ENCODE data around the gene TRIM31.

The TRIM31 gene, protein sequence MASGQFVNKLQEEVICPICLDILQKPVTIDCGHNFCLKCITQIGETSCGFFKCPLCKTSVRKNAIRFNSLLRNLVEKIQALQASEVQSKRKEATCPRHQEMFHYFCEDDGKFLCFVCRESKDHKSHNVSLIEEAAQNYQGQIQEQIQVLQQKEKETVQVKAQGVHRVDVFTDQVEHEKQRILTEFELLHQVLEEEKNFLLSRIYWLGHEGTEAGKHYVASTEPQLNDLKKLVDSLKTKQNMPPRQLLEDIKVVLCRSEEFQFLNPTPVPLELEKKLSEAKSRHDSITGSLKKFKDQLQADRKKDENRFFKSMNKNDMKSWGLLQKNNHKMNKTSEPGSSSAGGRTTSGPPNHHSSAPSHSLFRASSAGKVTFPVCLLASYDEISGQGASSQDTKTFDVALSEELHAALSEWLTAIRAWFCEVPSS

GRCh38 chr6:30113003-30113759, at the start of gene TRIM31:
Gene TRIM31, minus strand, starts transcription at chr6:30113090. Its CDS starts 285 bp downstream, at chr6:30112805.
- DNase-seq (ENCODE audit: low read depth in 3 of 3): no peak

DNA sequence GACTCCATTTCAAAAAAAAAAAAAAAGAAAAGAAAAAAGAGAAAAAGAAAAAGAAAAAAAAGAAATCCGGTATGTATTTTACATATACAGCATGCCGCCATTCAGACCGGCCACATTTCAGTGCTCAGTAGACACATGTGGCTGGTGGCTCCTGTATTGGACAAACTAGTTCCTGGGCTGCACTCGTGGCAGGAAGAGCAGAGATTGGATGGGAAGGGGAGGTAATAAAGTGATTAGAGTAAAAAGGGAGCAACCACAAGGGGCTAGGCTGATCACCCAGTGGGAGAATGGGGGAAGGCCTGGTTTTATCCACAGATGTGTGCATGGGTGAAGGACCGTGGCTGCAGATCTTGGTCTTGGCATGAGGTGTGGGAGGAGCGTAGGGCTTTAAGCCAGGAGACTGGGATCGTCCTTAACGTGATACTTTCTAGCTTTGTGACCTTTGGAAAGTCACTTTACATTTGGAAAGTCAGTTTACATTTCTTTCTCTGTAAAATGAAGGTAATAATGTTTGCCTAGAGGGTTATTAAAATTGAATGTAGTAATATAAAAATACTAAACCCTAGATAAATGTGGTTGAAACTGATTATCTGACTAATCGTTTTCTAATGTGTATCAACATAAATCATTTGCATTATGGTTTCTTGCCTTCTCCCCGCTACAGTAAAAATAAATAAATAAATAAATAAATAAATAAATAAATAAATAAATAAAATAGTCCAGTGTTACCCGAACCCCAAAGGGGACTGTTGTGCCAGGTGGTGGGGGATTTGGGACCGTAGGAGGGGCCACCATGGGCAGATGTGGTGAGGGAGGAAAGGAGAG, 49.6 kb upstream of the TRIM31 start:
- DNase-seq (ENCODE audit: low read depth in 3 of 3): no peak

DNA sequence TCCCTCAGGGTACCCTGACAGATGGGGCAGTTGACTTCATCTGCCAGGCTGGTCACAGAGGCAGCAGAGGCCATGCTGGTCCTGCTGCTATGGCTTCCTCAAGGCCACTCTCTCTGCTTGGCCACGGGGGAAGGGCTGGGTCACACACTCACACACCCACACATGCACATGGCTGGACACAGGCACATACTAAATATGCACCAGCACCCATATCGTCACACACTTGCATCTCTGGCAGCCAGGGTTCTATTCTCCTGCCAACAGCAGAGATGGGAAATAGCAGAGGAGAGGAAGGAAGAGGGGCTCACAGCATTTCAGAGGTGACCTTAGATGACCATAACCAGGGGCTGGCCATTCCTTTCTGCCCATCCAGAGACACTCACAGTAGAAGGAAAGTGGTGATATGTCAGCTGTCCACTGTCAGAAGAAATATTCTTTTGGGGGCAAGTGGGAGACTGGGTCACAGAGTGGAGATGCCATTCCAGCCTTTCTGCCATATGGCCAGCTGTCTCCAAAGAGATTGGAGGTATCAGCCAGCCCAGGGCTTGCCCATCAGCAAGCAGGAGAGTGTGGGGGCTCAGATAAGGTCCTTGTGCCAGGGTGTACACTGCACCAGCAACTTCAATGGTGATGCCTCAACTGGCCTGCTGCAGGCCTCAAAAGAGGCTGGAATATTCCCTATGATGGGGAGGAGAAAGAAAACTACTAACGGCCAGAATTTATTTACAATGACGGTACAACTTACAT, 48.1 kb upstream of the TRIM31 start, which contains the start of gene TRIM10:
TRIM10 (minus strand) TSS at position 427 of the 747 bp plus-strand sequence; CDS start at position 74, 353 bp downstream.
- DNase-seq (ENCODE audit: low read depth in 3 of 3): no peak

- no peak for DNase-seq (ENCODE audit: low read depth in 3 of 3)
Measured at GRCh38 chr6:30160008-30160784, 47.3 kb upstream of the TRIM31 start.

- DNase-seq (ENCODE audit: low read depth in 3 of 3): no peak
Measured at GRCh38 chr6:30158475-30159040, 45.7 kb upstream of the TRIM31 start.

GRCh38 chr6:30157999-30158398, 45.1 kb upstream of the TRIM31 start:
- no peak for DNase-seq (ENCODE audit: low read depth in 3 of 3)

DNA sequence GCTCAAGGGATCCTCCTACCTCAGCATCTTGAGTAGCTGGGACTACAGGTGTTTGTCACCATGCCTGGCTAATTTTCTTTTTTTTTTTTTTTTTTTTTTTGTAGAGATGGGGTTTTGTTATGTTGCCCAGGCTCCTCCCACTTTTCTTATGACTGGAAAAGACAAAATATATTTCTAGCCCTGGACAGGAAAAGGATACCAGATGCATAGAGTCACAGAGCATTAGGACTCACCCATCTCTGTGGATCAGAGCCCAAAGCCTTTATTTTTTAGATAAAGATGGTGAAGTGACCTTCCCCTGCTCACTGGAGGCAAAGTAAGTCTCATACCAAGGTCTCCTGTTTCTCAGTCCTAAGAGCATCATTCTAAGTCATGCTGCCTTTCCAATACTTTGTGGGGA, 44.7 kb upstream of the TRIM31 start:
- no peak for DNase-seq (ENCODE audit: low read depth in 3 of 3)

GRCh38 chr6:30156774-30157173, 43.9 kb upstream of the TRIM31 start:
- no peak for DNase-seq (ENCODE audit: low read depth in 3 of 3)

DNA sequence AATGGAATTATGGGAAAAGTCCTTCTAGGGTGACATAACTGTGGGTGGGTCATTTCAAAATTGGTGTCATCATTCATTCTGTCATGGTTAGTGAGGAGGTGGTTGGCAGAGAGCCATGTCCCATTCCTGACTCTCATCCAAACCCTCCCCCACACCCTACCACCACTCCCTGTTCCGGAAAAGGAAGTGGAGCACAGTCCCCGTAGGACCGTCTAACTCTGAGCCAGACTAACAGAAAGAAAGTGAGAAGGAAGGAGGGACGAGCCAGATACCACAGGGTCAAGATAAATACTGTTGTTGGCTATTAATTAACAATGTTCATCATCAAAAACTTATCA, 43.3 kb upstream of the TRIM31 start:
- no peak for DNase-seq (ENCODE audit: low read depth in 3 of 3)

GRCh38 chr6:30155520-30156261, 42.8 kb upstream of the TRIM31 start:
- no peak for DNase-seq (ENCODE audit: low read depth in 3 of 3)

- no peak for DNase-seq (ENCODE audit: low read depth in 3 of 3)
Measured at GRCh38 chr6:30154709-30155519, 42.0 kb upstream of the TRIM31 start.

- DNase-seq (ENCODE audit: low read depth in 3 of 3): no peak
Measured at GRCh38 chr6:30154061-30154460, 41.2 kb upstream of the TRIM31 start.

GRCh38 chr6:30152910-30153610, 40.2 kb upstream of the TRIM31 start:
- no peak for DNase-seq (ENCODE audit: low read depth in 3 of 3)

DNA sequence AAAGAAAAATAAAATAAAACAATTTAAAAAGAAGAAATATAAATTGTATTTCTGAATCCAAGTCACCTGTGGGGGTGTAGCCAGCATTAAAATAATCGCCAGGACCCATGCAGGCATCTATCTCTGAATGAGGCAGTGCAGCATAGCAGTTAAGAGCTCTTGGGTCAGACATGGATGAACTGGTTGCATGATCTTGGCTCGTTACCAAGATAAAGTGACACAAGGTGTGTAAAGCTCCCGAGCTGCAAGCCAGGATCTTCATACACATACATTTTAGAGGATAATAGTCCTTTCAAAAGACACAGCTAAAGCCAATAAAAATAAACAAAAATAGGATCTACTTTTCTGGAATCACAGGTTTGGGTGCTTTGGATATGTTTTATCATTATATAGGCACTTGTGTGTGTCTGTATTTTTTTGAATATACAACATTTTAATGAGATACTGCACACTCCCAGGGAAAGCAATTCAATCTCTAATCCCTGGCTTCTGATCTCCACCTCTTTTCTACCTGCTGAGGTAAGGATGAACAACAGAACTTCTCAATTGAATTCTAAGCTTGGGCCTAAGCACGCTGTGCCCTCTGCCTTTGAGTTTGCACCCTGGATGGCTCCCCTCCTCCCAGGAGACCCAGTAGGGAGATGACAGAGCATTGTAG, 39.3 kb upstream of the TRIM31 start:
- DNase-seq (ENCODE audit: low read depth in 3 of 3): no peak

- no peak for DNase-seq (ENCODE audit: low read depth in 3 of 3)
Measured at GRCh38 chr6:30151580-30151979, 38.7 kb upstream of the TRIM31 start.

DNA sequence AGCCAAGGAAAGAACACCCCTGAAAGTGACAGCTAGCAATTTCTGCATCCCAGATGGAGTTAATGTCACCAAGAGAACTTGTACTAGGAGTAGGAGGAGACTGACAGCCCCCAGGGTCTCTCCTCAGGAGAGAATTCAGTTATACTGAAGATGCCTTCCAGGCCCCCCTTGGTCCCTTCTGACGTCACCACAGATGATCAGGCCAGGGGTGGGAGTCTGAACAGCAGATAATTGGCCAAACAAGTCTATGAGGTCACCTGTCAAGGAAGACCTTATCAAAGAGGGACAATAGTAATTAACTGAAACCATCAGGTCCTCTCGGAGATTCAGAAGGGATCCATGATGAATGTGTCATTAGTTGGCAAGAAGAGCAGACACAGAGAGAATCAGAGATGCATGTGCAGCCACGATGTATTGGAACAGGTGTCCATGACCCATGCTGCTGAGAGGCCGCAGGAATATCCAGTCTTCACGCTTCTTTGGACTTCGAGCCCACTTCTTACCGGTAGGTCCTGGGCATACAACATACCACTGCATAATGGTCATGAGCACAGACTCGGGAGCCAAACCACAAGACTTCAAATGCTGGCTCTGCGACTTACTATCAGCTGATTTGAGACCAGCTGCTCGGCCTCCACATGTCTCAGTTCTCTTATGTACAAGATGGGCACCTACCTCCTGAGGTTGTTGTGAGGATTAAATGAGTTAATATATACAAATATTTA, 37.9 kb upstream of the TRIM31 start:
- no peak for DNase-seq (ENCODE audit: low read depth in 3 of 3)

All from stimulated activated CD4-positive, alpha-beta T cell treated with anti-CD3 and anti-CD28 coated beads, TNF-alpha, amount 100 ng/mL, for 24 hours (primary cell).